DND-41 (cell line): Measurements from ENCODE around the gene NPAS1.

Source experiments
- ATAC-seq: fragments of 200-7000 bp; cut with Tn5 transposase; 3 replicates; pipeline ENCODE4 v1.9.1; 2021; ENCODE audit warnings: low read depth; ENCODE audit not compliant: insufficient read depth
- DNase-seq: peaks from one replicate; pipeline ENCODE4 v3.0.0-alpha.2; 2020
- H2AFZ ChIP-seq: 2 replicates; pipeline ENCODE4 v1.6.0; 2012; ENCODE audit warnings: low read depth, low read length
- H3K27ac ChIP-seq: 2 replicates; pipeline ENCODE4 v1.5.1; 2012; ENCODE audit warnings: low read length, inconsistent platforms
- H3K27me3 ChIP-seq: fragments of 200-600 bp; sonication (generic); 2 replicates; pipeline ENCODE4 v1.6.0; 2012; ENCODE audit warnings: low read length, mild to moderate bottlenecking, inconsistent platforms; ENCODE audit not compliant: insufficient read depth, poor library complexity
- H3K36me3 ChIP-seq: 2 replicates; pipeline ENCODE4 v1.5.1; 2012; ENCODE audit warnings: low read length, inconsistent platforms; ENCODE audit not compliant: insufficient read depth
- H3K4me1 ChIP-seq: 2 replicates; pipeline ENCODE4 v1.5.1; 2012; ENCODE audit warnings: mild to moderate bottlenecking, low read length; ENCODE audit not compliant: insufficient read depth
- H3K4me2 ChIP-seq: 2 replicates; pipeline ENCODE4 v1.6.0; 2012; ENCODE audit warnings: mild to moderate bottlenecking, moderate library complexity, low read length, inconsistent platforms; ENCODE audit not compliant: insufficient read depth
- H3K4me3 ChIP-seq, 2 experiments: fragments of 200-600 bp in 1 of 2; shearing (Covaris generic) in 1 of 2; 2 replicates each; pipeline ENCODE4 v1.5.1; 2012 to 2016; ENCODE audit warnings: inconsistent platforms in 2 of 2, low read length in 2 of 2, mild to moderate bottlenecking in 2 of 2, low read depth in 1 of 2, moderate library complexity in 1 of 2
- H3K79me2 ChIP-seq: 2 replicates; pipeline ENCODE4 v1.6.0; 2012; ENCODE audit warnings: low read length, inconsistent platforms; ENCODE audit not compliant: insufficient read depth
- H3K9ac ChIP-seq: 2 replicates; pipeline ENCODE4 v1.6.0; 2012; ENCODE audit warnings: low read depth, mild to moderate bottlenecking, inconsistent platforms, low read length, moderate library complexity
- H3K9me3 ChIP-seq: 2 replicates; pipeline ENCODE4 v1.5.1; 2012; ENCODE audit warnings: low read length, moderate library complexity, mild to moderate bottlenecking, inconsistent platforms; ENCODE audit not compliant: insufficient read depth, severe bottlenecking
- H4K20me1 ChIP-seq: 2 replicates; pipeline ENCODE4 v1.6.0; 2012; ENCODE audit warnings: low read length; ENCODE audit not compliant: insufficient read depth
- EZH2 ChIP-seq: IDR thresholded peaks from 3 replicates; pipeline ENCODE4 v1.6.1; 2012; ENCODE audit warnings: borderline replicate concordance, low read depth, mild to moderate bottlenecking, moderate library complexity, low read length, inconsistent platforms; ENCODE audit not compliant: severe bottlenecking
- TF ChIP-seq, protein P1 (sequence below): IDR thresholded peaks from 2 replicates; pipeline ENCODE4 v1.5.1; 2012; ENCODE audit warnings: borderline replicate concordance, low read length, moderate library complexity, mild to moderate bottlenecking; ENCODE audit not compliant: poor library complexity, severe bottlenecking; ENCODE audit errors: extremely low read depth

NPAS1 gene

DNA sequence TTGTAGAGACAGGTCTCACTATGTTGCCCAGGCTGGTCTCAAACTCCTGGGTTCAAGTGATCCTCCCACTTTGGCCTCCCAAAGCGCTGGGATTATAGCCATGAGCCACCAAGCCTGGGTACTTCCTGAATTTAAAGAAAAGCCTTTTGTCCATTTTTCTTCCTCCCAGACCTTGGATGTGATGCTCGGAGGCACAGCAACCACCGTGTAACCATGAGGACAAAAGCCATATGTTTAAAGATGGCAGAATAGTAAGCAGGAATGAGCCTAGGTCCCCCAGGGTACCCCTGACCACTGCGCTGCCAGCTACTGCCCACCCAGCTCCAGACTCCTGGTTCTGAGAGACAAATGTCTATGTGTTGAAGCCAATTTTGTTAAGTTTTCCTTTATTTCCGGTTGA, 62.9 kb downstream of the NPAS1 start:
- no peak overlapping the region for H3K27ac ChIP-seq
- TF ChIP-seq, protein P1, sequence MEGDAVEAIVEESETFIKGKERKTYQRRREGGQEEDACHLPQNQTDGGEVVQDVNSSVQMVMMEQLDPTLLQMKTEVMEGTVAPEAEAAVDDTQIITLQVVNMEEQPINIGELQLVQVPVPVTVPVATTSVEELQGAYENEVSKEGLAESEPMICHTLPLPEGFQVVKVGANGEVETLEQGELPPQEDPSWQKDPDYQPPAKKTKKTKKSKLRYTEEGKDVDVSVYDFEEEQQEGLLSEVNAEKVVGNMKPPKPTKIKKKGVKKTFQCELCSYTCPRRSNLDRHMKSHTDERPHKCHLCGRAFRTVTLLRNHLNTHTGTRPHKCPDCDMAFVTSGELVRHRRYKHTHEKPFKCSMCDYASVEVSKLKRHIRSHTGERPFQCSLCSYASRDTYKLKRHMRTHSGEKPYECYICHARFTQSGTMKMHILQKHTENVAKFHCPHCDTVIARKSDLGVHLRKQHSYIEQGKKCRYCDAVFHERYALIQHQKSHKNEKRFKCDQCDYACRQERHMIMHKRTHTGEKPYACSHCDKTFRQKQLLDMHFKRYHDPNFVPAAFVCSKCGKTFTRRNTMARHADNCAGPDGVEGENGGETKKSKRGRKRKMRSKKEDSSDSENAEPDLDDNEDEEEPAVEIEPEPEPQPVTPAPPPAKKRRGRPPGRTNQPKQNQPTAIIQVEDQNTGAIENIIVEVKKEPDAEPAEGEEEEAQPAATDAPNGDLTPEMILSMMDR = no peak
- TF ChIP-seq EZH2 = no peak
- H3K9me3 ChIP-seq = no peaks in the 10 kb centered on the region
- ATAC-seq = no peak
- H3K36me3 ChIP-seq = peaks cover 98% of the 10 kb centered on the region
- H3K4me1 ChIP-seq = no peaks in the 10 kb centered on the region
- no peak overlapping the region for H3K4me3 ChIP-seq
- H2AFZ ChIP-seq = no peak overlapping the region
- H4K20me1 ChIP-seq = peaks cover 5% of the 10 kb centered on the region; the same call in 1 of the 2 replicates
- H3K27me3 ChIP-seq = no peaks in the 10 kb centered on the region
- H3K79me2 ChIP-seq = peaks cover 6% of the 10 kb centered on the region
- no peak overlapping the region for H3K9ac ChIP-seq
- no peak for DNase-seq
- no peak overlapping the region for H3K4me2 ChIP-seq

DNA sequence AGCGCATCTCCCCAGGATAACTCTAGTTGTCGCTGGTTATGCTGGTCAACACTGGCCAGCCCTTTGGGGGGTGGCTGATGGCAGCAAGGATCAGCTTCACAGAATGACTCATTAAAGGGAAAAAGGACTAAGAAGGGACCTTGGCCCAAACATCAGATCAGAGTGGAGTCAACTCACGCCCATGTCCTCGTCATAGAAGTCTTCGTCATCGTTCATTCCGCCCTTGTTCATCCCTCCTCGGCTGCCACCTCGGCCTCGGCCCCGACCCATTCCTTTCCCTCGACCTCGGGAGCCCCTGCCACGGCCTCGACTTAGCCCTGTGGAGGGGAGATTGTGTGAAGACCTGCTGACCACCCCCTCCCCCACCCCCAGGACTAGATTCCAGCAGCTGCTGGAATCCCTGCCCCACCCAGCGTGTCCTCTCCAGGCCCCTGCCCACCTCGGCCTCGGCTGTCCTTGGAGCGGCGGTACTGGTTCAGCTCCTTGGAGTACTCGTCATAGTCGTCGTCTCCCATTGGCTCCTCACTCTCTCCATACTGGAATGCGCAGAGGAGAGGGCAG, 65.3 kb downstream of the NPAS1 start:
- H4K20me1 ChIP-seq = peaks cover 11% of the 10 kb centered on the region
- H3K4me2 ChIP-seq = no peak overlapping the region
- H3K27me3 ChIP-seq = no peaks in the 10 kb centered on the region
- TF ChIP-seq, protein P1 = no peak
- no peak for TF ChIP-seq EZH2
- no peak overlapping the region for H3K27ac ChIP-seq
- no peak overlapping the region for H2AFZ ChIP-seq
- H3K9ac ChIP-seq = no peak overlapping the region
- peaks cover 12% of the 10 kb centered on the region for H3K79me2 ChIP-seq
- H3K9me3 ChIP-seq = no peaks in the 10 kb centered on the region
- no peaks in the 10 kb centered on the region for H3K4me1 ChIP-seq
- DNase-seq (no peak), ATAC-seq (no peak)
- peaks cover 99% of the 10 kb centered on the region for H3K36me3 ChIP-seq
- H3K4me3 ChIP-seq = no peak overlapping the region

- no peak overlapping the region for H3K9ac ChIP-seq
- no peak overlapping the region for H3K27ac ChIP-seq
- H3K36me3 ChIP-seq = peaks cover 99% of the 10 kb centered on the region
- H3K9me3 ChIP-seq = no peaks in the 10 kb centered on the region
- no peak overlapping the region for H3K4me2 ChIP-seq
- H3K27me3 ChIP-seq = no peaks in the 10 kb centered on the region
- peaks cover 19% of the 10 kb centered on the region for H4K20me1 ChIP-seq
- DNase-seq (no peak), ATAC-seq (no peak)
- H3K4me3 ChIP-seq = no peak overlapping the region
- no peak for TF ChIP-seq EZH2
- TF ChIP-seq, protein P1 = no peak
- no peak overlapping the region for H2AFZ ChIP-seq
- H3K4me1 ChIP-seq = no peaks in the 10 kb centered on the region
- H3K79me2 ChIP-seq = peaks cover 25% of the 10 kb centered on the region
Observed at GRCh38 chr19:47086280-47086679, 66.6 kb downstream of the NPAS1 start.

- H2AFZ ChIP-seq = no peak overlapping the region
- ATAC-seq (no peak), DNase-seq (no peak)
- H4K20me1 ChIP-seq = peaks cover 38% of the 10 kb centered on the region
- no peak overlapping the region; the same call in 1 of the 2 replicates for H3K27ac ChIP-seq
- H3K4me1 ChIP-seq = peaks cover 6% of the 10 kb centered on the region
- peaks cover 95% of the 10 kb centered on the region for H3K36me3 ChIP-seq
- TF ChIP-seq EZH2 = no peak
- TF ChIP-seq, protein P1 = no peak
- peaks cover 53% of the 10 kb centered on the region for H3K79me2 ChIP-seq
- no peak overlapping the region for H3K9ac ChIP-seq
- no peaks in the 10 kb centered on the region for H3K27me3 ChIP-seq
- H3K9me3 ChIP-seq = no peaks in the 10 kb centered on the region
- no peak overlapping the region for H3K4me3 ChIP-seq
- no peak overlapping the region for H3K4me2 ChIP-seq
Observed at GRCh38 chr19:47089767-47090350, 70.2 kb downstream of the NPAS1 start.
